Left ventricle myocardium superior (tissue), 1 donor: Measurements from ENCODE around the gene DNAJC13. TPM values are rescaled to one million over a fixed set of nuclear protein-coding genes. Genes with fewer than 3 reads are reported as not detected.

Experiments
- ATAC-seq: fragments of 200-7000 bp; cut with Tn5 transposase; one replicate; pipeline ENCODE4 v1.9.1; 2020; ENCODE audit warnings: mild to moderate bottlenecking, moderate library complexity
- DNase-seq: peaks from one replicate; pipeline ENCODE4 v3.0.0-alpha.2; 2020
- intact Hi-C: fragments of 100-400 bp; cut with micrococcal nuclease; formaldehyde crosslinking; loops from one replicate; pipeline ENCODE4 v1.11.0; 2022
- total RNA-seq: library from RNA; stranded (reverse); fragmentation: NEBNext Ultra II Directional; extraction: Animal tissue kit (Norgen Biotek cat#: 25700); gene quantifications from one replicate; pipeline ENCODE4 v1.2.1, GENCODE V29; 2021
- donor health status: DM: no; HTN: yes; CAD: no; lungs with severe emphysema.

Gene DNAJC13
- total RNA-seq, 1 donor from 2014 or later: 30.3 TPM

DNA sequence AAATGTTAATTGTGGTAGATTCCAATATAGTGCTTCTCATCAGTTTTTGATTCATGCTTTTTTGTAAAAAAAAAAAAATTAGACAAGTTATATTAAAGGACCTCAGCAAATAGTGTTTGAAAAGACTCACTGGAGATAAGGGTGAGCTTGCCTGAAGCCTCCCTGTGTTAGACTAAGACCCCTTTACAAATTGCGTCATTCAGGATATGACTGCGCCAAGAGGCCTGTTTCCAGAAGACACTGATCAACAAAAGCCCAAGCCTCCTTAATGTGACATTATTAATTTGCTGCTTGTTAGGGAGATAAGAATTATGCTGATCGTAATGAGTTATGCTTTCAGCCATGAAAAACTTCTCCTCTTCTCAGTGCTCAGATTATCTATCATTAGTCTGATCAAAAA is 13.0 kb upstream of the DNAJC13 start:
- DNase-seq (no peak), ATAC-seq (no peak)
- intact Hi-C loops: no loop called here

DNA sequence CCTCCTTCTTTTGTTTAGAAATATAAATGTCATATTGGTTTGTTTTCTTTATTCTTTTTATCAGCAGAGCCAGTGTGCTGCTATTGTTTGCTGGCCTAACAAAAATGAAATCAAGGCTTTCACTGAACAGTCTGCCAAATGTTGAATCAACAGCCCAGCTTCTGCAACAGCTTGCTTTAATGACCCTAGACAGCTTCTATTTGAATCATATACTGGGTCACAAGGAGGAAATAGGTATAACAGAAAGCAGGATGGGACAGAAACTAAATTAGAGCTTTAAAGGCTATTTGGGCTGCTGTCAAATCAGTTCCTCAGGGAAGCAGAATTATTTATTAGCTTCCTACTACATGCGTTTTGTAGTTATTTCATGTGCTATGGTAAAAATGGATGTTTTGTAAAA is 12.1 kb upstream of the DNAJC13 start:
- DNase-seq: no peak
- peak; percentile 45 for ATAC-seq
- intact Hi-C loops: no loop called here

DNA sequence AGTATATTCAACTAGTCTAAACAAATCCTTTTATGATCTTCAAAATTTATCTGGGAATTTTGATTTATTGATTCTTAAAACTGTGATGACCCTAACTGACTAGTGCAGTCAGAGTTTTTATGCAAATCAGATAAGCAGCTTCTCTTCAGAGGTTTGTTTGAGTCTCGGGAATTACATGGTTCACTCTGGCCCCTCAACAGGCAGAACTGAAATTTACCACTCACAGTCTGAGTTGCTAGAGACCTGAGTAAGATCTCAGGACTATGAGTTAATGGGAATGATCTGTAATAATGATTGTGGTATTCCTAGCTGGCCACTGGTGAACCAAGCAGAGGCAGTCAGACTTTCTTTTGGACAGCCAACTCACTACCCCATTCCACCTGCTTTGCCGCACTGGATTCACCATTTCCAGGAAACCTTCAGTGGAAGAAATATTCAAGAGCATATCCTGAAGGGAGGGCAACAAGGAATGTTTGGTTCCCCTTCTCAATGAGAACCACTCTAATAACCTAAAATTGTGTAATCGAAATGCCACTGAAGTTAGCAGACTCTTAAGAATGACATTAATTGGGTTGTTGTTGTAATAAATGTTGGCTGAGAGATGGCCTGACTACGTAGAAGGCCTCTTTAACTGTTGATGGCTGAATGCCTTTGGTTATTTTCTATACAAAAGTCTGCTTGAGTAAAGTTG is 11.5 kb upstream of the DNAJC13 start:
- intact Hi-C loops: no loop called here
- DNase-seq: no peak
- no peak for ATAC-seq

DNA sequence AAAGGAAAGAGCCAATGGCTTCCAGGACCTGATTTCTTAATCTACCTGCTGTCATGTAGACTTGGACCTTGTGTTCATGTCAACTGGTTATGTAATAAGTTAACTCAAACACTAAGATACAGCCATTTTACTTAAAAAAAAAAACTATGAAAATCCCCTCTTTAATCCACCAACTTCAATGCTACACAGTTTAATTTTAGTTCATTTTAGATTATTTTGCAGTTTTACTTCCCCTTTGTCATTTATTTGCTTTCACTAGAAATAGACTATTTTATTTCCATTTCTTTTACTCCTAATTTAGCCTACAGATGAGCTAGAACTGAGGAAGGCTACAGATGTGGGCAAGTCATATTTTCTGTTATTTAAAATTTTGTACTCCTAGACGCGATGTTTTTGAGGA is 10.7 kb upstream of the DNAJC13 start:
- ATAC-seq (no peak), DNase-seq (no peak)
- intact Hi-C loops: no loop called here

DNA sequence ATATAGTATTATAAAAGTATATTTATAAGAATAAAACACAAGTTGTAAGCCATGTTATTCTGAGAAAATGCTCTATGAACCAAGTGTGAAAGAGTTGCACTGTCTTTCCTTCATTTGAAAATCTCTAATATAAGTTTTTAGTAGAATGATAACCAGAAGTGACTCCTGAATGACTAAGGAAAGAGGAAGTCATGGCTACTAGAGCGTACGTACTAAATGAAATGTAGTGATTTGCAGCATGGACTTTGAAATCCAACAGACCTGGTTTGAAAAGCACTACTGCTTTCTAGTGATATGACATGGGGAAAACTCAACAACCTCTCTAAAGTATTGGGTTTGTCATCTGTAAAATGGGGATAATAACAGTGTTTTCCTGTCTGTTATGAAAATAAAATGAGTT is 10.3 kb upstream of the DNAJC13 start:
- DNase-seq (no peak), ATAC-seq (no peak)
- intact Hi-C loops: no loop called here

DNA sequence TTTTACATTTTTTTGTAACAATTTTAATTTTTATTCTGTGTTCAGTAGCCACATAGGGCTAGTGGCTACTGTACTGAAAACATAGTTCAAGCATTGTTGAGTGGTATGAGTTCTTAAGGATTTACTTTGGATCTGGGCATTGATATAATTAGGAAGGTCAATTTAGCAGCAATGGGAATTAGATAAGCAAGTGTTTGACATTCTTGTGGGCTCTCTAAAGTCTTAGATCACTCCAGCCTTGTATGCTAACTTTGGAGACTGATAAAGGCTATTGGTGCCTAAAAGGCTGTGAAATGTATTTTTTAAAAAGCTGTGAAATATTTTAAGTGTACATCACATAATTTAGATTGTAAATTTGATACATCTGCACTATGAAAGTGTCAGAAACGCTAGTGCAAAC is 2.5 kb upstream of the DNAJC13 start:
- ATAC-seq: no peak
- DNase-seq: no peak
- intact Hi-C loops: no loop called here

DNA sequence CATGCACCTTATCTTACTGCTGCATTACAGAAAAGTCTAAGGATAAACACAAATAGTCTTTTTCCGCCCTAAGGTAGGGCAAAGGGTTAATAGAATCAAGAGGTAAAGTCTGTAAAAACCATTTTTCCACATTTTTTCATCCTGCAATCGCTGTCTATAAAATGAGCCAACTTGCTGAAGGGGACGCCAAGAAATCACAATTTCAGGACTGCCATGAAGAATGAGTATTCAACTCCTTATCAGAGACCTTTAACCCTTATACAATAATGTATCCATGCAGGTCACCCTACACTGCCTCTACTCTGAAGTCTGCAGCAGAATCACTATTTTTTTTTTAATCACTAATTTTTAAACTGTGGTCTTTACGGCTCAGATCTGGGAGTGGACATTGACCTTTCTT is 1.1 kb upstream of the DNAJC13 start:
- DNase-seq (no peak), ATAC-seq (no peak)
- intact Hi-C loops: no loop called here

DNA sequence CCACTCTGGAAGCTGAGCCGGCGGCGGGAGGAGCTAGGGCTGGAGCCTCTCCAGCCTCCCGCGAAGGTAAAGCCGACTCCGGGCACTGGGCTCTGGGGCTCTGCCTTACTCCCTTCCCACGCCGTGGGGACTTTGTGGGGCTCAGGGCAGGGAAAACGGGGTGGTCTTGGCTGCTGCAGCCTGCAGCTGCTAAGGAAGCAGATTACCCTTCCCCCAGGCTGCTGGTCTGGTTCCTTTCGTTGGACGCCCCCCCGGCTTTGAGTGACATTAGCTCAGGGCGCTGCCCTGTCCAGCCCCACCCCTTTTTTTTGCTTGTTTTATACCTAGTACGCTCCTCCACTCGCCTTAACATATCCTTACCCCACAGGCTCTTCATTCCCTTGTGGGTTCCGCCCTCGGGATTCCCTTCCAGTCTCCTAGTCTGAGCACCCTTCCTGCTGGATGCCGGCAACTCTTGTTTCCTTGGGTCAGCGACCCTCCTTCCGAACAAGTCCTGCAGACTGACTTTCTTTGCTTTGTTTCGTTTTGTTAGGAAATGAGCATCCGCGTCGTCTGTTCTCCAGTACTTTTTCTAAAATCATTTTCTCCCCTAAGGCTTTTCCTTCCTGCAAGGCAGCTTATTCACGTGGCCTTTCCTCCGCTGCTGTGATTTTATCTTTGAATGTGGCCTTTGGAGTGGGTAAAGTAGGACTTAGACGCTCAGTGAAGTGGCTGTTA is 551 bp downstream of the DNAJC13 start:
- ATAC-seq: peak; percentile 59
- intact Hi-C loops: no loop called here
- no peak for DNase-seq

DNA sequence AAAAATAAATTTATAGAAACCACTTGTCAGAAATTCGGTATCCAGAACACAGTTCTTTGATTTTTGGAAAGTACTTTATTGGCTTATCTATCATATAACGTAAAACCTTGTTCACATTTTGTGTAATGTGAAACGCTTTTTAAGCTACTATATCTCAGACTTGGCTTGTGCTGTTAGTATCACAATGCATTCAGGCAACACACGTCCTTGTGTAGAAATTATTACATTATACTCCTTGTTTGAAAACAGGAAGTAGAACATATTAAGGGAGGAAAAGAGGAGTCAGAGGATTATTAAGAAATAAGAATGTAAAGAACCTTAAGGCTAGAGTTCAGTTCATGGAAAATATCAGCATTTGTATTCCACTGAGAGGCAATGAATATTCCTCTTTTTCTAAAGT is 1.6 kb downstream of the DNAJC13 start:
- intact Hi-C loops: no loop called here

DNA sequence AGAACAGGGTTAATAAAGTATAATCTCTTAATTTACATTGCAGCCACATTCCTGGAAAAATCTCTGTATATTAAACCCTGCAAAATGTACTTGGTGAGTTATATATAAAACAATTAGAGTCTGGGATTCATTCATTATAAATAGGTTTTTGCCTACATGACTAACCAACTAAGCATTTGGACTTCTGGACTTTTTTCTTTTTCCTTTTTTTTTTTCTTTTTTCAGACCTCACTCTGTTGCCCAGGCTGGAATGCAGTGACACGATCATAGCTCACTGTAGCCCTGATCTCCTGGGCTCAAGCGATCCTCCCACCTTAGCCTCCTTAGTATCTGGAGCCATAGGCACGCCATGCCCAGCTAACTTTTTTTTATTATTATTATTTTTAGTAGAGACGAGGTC is 4.5 kb downstream of the DNAJC13 start:
- ATAC-seq (no peak), DNase-seq (no peak)
- intact Hi-C loops: no loop called here

More for the DNA sequence above, 1.6 kb downstream of the DNAJC13 start:
- DNase-seq: no peak
- ATAC-seq: no peak

DNA sequence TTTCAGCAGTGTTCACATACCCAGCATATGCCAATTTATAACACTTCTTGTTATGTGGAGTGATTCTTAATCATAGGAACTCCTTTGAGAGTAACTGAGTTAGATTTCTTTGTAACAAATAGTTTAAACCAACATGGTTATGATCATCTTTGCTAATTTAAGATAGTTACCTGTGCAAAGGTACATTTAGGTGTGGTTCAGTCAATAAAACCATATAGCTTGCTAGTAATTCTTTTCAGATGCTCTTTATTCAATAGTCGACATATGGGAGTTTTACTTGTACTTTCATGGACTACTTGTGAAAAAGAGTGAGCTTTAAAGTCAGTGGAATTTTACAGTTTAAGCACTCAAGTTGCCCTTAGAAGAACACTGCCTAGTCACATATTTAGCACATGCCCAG is 5.2 kb downstream of the DNAJC13 start:
- DNase-seq: no peak
- no peak for ATAC-seq
- intact Hi-C loops: no loop called here

DNA sequence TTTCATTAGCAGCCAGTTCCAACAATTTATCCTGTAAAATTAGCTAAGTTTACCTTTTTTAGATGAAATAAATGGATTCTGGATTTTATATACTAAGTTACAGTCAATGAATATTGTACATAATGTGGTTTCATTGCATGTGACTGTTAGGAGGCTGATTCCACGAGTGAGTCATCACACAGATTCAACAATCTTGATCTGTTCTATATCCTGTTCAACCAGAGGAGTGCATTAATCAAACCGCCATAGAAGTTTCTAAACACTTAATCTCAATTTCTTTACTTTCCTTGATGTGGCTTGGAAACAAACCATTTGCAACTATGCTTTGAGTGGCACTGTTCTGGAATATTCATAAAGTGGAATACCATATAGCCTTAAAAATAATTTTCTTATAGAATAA is 15.3 kb downstream of the DNAJC13 start:
- intact Hi-C loops: no loop called here
- no peak for ATAC-seq
- no peak for DNase-seq

DNA sequence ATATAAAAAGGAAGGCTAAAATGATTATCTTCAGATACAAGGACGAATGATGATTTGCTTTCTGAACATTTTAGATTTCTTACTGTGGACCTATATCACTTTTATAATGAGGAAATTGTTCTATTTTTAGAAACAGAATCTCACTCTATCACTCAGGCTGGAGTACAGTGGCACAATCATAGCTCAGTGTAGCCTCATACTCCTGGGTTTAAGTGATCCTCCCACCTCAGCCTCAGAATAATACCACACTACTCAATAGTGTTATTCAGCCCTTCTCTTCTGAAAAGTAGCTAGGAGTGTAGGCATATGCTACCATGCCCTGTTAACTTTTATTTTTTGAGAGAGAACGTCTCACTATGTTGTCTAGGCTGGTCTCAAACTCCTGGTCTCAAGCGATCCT is 15.8 kb downstream of the DNAJC13 start:
- DNase-seq (no peak), ATAC-seq (no peak)
- intact Hi-C loops: no loop called here

DNA sequence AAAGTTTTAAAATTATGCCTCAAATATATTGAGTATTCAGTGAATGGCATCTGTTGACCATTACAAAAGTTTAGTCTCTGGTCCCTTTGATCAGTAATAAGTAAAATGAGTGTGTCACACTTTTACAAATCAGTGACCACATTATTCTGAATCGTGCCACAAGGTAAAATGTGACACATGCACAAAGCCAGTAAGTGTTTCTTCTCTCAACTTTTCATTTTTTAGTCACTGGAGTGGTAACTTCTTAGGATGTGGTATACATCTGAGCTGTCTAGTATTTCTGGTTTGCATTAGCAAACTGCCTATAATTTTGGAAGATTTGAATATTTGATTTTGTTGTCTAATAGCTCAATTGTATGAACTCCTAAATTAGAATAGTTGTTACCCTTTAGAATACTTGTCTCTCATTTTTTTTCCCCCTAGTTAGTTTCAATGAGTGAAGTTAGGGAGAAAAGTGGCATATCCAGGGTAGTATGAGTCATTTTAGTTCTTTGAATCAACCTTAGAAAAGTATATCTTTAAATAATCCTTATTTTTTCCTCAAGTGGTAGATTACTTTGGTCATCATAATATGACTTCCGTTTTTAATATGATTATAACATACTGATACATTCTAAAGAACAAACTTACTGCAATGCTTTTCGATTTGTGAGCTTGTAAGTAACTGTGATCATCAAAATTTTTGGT is 18.1 kb downstream of the DNAJC13 start:
- intact Hi-C loops: no loop called here
- no peak for DNase-seq
- ATAC-seq: no peak

DNA sequence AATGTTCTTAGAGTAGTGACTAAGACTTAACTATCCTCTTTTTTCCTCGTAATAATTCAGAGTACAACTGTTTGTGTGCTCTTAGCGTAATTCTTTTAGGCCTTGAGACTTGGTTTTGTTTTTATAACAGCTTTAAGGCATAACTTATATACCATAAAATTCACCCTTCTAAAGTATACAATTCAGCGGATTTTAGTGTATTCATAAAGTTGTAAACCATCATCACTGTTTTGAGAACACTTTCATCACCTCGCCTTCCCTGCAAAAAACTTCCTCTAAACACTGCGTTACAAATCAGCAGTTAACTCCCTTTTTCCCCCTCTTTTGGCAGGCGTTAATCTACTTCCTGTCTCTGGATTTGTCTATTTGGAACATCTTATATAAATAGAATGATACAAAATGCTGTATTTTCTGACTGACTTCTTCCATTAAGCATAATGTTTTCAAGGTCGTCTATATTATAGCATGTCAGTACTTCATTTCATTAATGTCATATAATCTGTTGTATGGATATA is 18.7 kb downstream of the DNAJC13 start:
- ATAC-seq: peak; percentile 38
- intact Hi-C loops: no loop called here

DNA sequence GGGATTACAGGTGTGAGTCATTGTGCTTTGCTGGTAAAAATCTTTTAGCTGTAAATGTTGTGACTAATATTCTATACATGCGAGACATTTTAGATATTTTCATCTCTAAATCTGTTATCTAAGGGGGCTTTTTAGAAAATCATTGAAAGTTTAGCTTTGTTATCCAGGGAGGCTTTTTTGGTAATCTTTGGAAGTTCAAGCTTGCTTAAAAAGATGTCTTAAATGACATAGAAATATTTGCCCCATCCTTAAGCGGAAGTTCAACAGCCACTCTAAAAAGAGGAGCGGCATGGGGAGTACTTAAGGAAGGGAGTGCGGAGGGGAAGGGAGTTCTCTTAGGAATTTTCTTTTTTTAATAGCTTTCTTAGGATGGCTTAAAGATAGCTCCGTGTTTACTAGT is 26.1 kb downstream of the DNAJC13 start:
- intact Hi-C loops: no loop called here
- ATAC-seq: no peak
- DNase-seq: no peak

More for the DNA sequence above, 18.7 kb downstream of the DNAJC13 start:
- DNase-seq: no peak

DNA sequence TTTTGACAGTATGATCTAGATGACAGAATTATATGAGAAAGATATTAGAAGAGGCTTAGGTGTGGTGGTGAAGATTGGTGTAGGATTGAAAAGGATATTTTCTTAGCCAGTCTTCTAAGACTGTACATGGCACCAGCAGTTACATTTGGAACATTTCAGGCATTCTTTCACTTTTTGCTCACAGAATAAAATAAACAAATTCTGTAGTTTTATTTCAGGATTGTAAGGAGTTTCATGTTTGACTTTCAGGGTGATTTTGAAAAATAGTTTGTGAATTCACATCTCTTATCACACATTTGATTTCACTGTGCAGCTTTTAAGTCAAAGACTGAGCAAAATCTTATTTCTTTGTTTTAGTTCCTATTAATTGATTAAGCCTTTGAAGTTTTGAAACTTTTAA is 27.1 kb downstream of the DNAJC13 start:
- ATAC-seq: no peak
- intact Hi-C loops: no loop called here
- DNase-seq: no peak

DNA sequence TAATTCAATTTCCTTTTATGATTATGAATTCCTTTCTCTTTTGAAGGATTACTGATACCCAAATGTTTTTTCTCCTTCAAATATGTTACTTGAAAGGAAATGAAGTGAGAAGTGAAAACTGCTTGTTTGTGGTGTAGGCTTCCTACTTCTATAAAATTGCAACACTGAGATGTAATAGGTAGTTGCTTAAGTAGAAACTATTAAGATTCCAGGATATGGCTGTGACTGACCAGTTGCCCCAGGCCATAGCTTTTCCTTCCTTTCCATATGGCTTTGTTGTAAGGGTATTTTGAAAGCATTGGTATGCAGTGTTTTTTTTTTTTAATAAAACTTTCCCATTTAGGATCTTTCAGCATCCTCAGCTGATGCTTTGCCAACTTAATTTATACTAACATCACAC is 28.5 kb downstream of the DNAJC13 start:
- intact Hi-C loops: no loop called here
- DNase-seq: no peak
- ATAC-seq: peak; percentile 23

DNA sequence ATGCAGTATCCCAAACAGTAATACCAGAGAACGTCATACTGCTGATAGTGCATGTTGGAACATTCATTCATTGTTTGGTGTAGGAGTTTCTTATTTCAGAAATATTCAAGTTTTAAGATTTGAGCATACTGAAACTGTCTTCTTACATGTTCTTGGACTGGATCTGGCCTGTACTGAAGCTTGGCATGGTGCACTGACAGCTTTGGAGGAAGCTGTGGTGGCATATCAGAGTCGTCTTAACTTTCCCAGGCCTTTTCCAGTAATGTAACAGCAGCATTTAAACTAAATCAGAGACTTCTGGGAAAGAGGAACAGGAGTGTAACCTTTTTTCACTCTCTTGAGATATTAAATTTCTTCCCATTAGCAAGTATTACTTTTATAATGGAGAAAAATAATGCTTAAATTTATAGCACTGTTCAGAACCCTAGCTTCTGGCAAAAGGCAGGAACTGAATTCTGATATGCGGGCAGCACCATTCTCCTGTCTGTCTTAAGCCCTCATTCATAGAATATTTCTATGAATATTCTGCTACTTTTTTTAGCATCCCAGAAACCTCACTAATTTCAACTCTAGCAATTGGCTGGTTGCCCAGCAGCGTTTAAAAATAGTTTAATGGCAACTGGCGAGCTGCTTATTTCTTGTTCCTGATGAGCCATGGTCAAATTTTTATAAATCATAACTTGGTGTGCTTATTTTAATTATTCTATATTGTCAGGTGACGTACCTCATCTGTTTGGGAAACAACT is 31.1 kb downstream of the DNAJC13 start:
- DNase-seq (peak; percentile 54), ATAC-seq (peak; percentile 77)
- intact Hi-C loops: no loop called here

DNA sequence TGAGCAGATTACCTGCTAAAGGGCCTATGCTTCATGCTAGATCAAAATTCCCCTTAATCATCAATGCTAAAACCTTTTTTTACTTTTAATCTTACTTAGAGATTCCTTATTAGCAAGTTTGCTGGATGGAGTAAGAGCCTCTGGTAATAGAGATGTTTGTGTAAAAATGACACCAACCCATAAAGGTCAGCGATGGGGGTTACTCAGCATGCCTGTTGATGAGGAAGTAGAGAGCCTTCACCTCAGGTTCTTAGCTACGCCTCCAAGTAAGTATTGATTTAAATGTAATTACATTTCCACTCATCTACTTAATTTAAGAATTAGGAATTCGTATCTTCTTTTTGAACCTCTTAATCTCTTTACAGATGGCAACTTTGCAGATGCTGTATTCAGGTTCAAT is 38.8 kb downstream of the DNAJC13 start:
- intact Hi-C loops: no loop called here
- DNase-seq (no peak), ATAC-seq (no peak)
